NCI-H2029 treated with DMSO at 0.1 percent for 48 hours (cell line): ENCODE measurements around the gene ARSB.

Experiments
- DNase-seq: peaks from one replicate; lab custom pipeline; 2025; lab: John Stamatoyannopoulos, UW

ARSB gene

DNA sequence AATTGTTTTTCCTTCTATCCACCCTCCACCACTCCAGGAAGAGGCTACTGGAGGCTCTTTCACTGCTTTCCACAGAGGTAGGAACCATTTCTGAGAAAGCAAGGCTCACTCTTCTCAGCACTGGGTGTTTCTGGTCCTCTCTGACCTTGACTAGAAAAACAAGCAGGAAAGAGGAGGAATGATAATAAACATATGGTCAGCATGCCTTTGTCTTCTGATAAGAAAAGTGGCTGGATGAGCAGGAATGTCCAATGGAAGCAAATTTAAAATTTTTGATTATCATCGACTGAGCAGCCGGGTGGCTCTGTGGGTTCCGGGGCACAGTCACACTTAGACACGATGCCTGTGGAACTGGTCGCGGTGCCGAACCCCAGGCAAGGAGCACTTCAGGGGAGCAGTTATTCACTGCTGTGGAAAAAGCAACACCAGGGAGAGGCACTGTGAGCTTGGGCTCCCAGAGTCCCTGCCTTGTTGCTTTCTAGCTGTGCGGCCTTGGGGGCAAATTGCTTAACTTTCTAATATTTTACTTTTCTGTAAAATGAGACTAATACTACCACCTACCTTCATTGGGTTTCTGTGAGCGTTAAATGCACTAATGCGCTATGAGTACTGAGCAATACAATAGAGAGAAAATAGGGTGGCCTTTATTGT lies 179.5 kb downstream of the ARSB start:
- DNase-seq, result no peak

DNA sequence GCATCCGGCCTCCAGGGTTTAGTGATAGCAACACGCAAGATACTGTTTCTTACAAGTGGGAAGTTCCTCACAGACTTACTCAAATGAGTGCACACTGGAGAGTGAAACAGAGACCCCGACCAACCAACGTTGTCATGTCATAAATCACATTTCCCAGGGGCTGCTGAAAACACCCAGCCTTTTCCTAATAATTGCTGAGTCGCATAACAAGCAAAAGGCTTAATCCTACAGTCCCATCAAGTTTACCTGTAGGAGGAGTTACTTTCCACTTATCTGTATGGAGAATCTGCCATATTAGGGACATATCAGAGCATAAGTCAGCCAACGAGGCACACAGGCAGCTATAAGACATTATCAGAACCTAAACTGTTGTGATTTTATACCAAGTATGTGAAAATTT lies 180.1 kb downstream of the ARSB start:
- no peak for DNase-seq

DNA sequence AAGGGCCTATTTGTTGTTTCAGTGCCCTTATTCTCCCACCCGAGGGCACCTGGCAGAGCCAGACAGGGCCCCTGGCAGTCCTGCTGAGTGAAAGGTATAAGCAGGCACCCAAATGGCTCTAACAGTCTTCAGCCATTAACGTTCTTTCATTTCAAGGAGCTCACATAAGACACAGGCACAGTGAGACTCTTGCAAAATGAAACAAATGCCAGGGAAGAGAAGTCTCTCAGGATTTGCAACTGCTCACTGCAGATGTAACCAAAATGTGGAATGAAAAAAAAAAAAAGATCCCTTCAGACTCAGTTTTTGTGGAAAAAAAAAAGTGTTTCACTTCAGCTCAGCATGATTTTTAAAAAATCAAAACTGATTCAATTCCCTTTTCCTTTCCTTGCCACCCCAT lies 181.2 kb downstream of the ARSB start:
- DNase-seq, result no peak

DNA sequence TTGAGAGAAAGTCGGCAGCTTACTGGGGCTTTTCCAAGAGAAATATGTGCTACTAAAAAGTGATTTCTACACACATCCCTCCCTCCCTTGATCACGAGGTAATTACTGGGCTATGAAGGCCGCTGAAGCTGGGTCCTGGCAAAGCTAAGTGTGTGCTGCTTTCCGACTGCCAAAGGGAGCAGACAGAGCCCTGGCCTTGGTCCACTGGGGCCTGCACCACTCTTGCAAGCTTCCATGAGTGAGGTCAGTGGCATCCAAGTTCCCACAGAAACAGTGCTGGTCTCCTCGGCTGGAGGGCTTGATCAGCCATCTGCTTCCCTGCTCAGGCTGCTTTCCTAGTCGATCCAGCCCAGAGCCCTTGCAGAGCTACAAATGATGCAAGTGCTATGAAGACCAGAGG lies 181.8 kb downstream of the ARSB start:
- DNase-seq, result no peak

DNA sequence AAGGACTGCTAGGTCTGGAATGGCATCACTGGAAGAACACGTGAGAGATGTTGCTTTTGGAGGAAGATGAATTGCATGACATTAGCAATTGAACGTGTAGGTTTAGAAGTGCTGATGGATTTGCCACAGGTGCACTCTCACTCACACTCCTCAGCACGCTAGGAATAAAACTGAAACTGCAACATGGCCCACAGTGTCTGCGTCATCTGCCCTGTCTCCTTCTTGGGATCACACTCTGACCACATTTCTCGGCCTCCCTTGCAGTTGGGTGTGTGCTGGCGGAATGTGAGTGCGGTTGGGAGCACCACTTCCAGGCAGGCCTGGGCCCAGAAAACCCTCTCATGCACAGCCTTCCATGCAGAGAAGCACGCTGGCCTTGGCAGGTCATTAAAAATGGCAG lies 183.7 kb downstream of the ARSB start:
- no peak for DNase-seq

DNA sequence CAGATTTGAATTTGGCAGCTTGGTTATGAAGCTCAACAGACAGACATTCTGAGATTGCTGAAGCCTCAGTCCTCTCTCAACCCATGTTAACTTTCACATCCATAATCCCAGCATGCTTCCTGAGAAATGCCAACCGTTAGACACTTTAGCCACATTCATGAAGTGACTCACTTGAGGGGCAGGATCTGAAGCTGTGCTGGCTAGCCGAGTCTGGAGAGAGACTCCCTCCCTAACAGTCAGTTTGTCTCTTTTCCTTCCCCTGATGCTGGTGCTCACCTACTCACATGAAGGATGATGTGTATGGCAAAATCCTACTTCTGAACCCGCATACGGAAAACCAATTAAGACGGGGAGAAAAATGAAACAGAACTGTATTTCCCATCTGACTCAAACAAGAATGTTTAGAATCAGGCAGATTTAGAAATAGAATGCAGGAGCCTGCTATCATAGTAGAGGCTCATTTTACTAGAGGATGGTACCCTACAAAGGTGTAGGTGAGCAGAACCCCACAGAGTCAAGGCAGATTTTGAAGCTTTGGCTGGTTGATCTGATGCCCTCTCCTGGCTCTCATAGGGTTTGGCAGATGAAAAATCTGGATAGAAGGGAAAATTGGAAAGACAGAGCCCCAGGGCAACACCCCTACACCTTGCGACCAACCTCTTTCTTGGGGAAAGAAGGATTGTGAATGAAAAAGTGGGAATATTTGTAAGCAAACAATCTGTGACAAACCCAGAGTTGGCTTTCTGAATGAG lies 185.7 kb downstream of the ARSB start:
- DNase-seq, result no peak

DNA sequence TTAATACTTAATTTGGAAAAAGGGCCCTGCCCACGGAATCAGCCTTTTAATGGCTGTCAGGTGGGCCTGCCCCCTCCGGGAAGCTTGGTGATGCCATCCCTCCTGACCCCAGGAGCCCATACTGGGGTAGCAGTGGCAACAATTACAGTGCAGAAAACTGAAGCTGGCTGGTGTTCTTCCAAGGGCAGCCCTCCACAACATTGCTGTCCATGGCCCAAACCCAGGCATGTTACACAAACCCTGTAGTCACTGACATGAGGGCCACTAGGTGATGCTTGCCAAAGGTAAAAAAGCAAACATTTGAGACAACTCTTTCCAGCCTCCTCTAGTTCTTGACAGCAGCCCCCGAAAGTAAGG lies 186.5 kb downstream of the ARSB start:
- DNase-seq, result no peak

DNA sequence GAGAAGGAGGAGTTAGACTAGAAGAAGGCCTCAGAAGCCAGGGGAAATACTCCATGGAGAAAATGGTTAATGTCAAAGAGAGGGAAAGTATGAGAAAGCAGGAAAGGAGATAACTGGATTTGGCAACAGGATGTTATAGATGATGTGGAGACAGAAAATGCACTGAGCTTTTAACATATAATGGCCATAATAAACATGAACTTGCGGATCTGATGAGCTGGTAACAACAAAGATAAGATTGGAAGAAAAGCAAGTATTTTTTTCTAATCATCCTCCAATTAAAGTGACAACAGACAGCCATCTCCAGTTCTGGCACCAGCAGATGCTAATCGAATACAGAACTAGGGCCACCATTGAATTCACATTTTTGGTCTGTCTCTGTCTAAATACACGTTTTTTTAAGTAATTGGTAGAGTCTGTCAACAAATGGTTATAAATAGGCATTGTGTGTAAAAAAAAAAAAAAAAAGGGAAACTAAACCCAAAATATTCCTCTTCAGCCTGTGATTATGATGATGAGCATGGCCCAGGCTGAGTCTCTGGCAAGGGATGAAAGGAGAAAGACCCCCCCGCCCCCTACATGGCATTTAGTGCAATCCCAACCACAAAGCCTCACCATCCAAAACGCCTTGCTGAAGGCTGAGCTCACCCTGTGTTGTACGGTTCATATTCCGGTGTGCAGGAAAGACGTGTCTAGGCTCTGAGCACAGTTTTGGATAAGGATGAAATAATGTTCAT lies 187.0 kb downstream of the ARSB start:
- DNase-seq, result no peak

DNA sequence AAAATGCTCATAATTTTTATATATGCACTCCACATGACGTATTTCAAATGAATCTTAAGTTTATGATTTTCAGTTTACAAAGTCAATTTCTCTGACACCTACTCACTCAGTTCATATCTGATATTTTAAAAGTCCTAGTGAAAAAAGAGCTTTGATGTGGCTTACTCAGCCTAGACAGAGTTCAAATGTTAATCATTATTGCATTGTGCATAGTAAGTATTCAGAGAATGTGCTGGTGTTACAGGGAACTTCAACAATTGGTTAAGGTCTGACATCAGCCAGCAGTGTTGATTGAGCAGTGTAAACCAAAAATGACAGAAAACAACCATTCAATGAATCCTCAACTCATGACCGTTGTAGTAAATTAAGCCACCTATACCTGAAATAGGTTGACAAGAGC lies 189.4 kb downstream of the ARSB start:
- DNase-seq, result no peak

DNA sequence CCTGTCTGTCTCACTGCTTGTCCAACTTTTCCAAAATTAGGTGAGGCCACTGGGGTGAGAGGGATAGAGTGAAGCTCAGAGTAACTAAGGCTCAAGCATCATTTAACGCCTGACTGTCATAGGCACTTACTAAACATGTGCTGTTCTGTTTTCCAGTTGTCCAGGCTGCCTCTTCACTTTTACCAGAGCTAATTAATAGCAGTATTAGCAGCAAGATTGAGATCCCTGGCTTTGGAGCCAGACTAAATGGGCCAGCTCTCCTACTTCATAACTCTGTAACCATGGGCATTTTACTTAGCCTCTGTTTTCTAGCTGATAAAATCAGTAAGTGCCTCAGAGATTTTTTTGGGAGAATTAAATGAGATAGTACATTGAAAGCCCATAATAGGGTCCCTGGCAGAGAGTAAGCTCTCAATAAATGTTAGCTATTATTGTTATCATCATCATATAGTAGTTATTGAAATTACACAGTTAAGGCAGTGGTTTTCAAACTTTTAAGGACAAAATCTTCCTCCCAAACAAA lies 190.4 kb downstream of the ARSB start:
- DNase-seq, result no peak

DNA sequence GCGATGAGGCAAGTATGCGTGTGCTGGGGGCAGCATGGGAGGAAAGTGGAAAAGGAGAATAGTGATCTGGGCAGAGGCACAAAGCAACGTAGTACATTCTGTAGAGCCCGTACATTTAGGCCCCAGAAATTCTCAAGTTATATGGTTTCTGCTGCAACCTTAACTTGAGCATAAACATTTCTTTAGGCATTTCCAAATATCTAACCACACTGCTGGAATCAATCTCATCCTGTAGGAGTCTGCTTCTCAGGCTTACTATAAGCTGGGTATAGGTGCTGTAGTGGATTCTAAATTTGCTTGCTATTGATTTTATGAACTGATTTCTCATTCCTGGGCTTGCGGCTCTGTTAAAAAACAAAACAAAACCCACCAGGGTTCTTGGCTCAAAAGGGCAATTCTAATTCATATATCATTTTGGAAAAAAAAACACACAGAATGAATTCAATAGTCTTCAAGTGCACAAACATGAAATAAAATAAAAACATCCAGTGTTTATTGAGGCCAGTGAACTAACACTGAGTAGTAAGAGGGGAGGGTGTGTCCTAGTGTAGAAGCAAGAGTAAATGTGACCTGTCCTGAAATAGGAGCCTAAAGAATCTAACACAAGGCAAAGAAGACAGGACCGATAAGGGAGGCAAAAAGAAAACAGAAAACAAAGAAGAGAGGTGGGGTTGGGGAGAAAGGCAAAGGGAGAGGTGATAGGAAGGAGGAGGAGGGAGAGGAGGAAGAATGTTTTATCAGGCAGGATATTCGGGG lies 191.0 kb downstream of the ARSB start:
- DNase-seq, result no peak

DNA sequence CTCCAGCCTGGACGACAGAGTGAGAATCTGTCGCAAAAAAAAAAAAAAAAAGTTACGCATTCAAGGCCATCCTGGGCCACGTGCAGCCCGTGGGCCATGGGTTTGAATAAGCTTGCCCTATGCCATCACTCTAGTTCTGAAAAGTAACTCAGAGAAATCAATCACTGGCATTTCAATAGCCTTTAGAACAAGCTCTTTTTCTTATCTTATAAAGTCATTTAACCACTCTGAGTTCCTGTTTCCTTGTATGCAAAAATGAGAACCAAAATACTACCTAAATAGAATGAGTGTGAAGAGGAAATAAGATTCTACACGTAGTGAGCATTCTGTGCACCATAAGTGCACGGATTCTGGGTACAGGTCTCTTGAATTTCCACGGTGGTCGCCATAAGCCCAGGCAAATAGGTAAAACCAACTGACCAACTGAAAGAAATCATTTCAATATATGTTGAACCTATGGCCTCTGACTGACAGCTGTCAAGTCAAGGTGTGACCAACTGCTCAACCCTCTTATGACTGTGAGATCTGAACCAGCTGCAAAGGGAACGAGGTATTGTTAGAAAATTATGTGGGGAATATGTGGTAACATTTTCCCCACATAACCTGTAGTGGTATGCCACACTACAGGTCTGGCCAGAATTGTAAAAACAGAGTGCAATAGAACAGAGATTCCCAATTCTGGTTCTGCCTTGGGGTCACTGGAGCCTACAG lies 192.6 kb downstream of the ARSB start:
- DNase-seq, result no peak

DNA sequence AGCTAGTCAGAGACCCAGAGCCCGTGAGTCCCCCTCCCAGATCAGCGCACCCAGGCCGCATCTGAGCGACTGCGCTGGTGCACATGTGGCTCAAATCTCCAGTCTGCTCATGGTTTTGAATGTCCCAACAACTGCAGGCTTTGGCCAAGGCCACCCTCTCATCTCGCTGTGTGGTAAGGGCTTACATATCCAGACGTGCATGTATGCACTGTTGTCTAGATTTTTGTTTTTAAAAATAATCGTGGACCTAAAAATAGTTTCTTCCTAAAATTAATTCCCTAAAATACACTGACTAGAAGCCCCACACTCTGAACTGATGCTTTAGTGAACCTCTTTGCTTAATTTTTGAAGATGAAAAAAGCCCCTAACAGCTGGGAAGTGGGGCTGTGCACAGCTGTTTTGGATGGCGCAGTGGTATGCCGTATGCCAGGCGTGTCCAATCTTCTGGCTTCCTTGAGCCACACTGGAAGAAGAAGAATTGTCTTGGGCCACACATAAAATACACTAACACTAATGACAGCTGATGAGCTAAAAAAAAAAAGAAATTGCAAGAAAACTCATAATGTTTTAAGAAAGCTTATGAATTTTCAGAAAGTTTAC lies 193.5 kb downstream of the ARSB start:
- DNase-seq, result no peak

DNA sequence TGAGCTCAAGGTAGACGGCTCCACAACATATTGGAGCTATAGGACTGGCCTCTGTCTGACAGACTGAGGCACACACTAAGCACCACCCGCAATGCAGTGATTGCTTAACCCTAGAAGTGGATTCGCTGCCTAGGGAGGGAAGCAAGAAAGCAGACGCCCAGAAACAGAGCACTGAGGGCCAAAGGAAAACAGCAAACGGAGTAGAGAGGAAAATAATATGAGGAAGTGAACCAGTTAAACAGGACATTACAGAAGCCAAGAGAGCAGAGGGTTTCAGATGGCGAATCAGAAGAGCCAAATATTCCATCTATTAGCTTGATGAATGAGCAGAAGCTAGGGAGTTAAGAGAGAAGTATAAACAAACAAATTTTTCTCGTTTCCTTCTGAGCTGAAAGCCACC lies 197.3 kb downstream of the ARSB start:
- no peak for DNase-seq

DNA sequence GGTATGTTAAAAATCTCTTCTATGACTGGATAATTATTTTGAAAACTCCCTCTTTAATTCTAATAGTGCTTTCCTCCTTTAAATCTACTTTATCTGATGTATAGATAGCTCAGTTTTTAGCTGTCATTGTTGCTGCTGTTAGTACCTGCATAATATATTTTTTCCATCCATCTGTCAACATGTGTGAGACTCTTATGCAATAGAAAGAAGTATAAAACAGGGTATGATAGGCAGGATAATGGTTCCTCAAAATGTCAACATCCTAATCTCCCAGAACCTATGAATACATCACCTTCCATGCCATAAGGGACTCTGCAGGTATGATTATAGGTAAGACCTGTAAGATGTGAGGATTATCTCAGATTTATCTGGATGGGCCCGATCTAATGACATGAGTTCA lies 199.7 kb downstream of the ARSB start:
- DNase-seq, result no peak

DNA sequence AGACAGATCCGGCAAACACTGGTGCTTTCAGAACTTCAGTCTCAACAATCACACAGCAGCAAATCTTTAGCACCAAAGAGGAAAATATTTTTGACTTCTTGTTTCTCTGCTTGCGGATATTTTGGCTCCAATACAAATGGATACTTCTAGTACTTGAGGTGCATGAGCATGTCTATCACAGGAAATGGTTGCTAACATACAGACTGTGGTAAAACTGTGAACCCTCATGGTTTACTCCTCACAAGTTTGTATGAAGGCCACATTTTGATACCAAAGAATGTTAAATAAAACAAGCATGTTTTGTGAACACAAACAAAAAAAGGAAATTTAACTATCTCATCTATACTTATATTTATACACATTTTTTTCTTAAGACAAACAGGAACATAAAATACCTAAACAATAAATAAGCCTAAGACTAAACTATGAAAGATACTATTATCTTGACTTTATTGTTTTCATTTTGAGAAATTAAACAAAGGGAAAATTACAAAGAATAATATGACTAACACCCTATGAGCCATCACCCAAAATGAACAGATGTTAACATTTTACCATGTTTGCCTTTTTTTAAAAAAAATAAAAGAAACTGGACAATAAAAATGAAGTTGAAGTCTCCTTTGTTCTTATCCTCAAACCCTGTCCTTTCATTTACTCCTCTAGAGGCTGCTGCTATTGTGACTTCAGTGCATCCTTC lies 201.5 kb downstream of the ARSB start:
- no peak for DNase-seq

DNA sequence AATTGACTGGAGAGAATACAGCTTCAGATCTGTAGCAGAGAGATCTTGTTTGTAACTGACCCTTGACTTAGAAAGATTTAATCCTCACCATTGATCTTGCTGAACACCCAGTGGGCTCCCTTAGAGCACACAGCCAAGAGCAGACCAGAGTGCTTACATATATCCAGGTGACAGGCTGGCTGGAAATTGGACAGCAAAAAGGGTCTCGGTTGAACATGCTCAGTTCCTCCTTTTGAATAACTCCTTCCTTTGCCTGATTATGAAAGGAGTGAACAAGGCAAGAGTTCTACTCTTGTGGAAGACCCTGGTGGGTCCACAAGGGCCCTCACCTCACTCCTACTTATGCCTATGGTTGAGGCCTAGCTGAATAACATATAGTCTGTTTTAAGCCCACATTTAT lies 202.4 kb downstream of the ARSB start:
- DNase-seq, result no peak

DNA sequence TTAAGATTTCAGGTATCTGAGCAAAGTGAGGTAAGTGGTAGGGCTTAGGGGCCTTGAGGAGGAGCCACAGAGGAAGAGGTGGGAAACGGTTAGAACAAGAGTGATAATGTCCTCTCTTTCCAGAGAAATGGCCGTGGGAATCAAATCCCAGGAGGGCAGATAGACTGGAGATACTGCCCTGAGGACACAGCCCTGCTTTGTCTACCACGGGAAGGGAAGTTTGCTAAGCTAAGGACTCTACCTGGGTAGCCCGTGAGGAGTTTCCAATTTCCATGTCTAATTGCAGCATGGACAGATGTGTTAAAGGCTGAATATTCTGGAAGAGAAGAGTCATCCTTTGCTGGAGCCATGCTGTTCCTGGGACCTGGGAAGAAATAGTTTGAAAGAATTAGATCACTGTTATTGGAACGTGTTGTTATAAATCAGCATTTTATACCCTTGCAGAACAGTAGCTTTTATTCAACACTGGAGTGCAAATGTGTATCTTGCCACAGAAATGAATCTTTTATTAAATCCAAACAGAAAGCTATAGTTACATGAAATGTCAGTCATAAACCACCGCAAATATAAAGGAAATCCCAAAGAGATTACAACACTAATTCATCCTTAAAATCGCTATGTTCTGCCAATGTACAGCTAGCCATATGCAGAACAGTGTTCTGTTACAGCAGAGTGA lies 203.4 kb downstream of the ARSB start:
- no peak for DNase-seq

DNA sequence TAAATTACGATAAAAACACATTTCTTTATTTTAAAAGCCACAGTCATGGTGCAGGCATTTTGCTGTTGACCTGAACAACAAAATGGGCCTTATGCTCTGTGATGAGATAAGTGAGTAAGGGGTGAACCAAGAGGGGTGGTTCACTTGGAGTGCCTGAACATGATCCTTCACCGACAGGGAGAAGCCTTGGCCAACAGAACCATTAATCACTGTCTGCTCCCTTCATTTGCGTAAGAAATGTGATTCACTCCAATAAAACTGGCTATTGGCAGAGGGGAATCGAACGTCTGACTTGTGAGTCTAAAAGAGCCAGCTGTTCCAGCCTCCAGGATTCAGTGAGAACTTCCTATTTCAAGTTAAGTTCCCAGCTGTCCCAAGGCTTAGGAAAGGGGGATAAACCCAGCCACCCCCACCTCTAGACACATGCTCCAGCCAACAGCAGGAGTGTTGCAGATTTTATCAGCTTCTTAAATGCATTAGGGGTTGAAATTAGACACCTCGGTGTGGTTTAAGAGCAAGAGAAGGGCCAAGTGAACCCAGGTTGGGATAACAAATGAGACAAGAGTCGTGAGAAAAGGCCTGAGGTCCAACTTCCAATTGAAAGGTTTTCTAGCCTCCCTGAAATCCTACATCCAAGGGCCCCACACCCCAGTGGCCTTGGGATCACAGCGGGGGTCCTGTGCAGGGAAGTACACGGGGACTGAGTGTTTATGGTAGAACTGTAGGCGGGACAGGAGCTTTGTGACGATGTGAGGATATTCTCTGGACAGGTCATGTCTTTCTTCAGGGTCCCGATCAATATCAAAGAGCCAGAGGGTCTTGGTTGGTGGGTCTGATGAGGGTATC lies 205.1 kb downstream of the ARSB start:
- no peak for DNase-seq
